ENCODE data around the gene CDC42EP5.

- TF ChIP-seq EZH2 (IDR thresholded peaks at IDR 0.05; ENCODE audit: borderline replicate concordance, low read depth, low read length, severe bottlenecking) (no peak), CTCF (IDR thresholded peaks at IDR 0.05; ENCODE audit: borderline replicate concordance, extremely low read depth, low read length, poor library complexity, severe bottlenecking) (no peak)
Measured at GRCh38 chr19:54461210-54461609, 11.9 kb downstream of the CDC42EP5 start.

All from DND-41 (cell line).